HEK293T (cell line): ENCODE results near the gene LSM14B.

Source experiments
- CTCF ChIA-PET: fragments of 350-600 bp; formaldehyde crosslinking; extraction: SDS; loops from one replicate; lab custom pipeline; 2021; ENCODE audit warnings: antibody characterized with exemption, inconsistent platforms; lab: Yijun Ruan, JAX
- POLR2A ChIA-PET: fragments of 350-600 bp; formaldehyde crosslinking; extraction: SDS; loops from one replicate; lab custom pipeline; 2020; ENCODE audit warnings: antibody characterized with exemption, inconsistent platforms; lab: Yijun Ruan, JAX
- DNase-seq: peaks from one replicate; pipeline ENCODE4 v3.0.0; 2012; ENCODE audit warnings: mixed read lengths; ENCODE audit errors: extremely low spot score
- ARNT ChIP-seq: fragments of 450-650 bp; IDR thresholded peaks from 2 replicates; pipeline ENCODE4 v1.6.1; 2017; ENCODE audit warnings: mild to moderate bottlenecking
- BHLHE40 ChIP-seq: fragments of 450-650 bp; IDR thresholded peaks from 2 replicates; pipeline ENCODE4 v1.6.1; 2016; ENCODE audit warnings: mild to moderate bottlenecking, moderate library complexity, borderline replicate concordance
- CTBP1 ChIP-seq: fragments of 450-650 bp; IDR thresholded peaks from 2 replicates; pipeline ENCODE4 v1.6.1; 2016; ENCODE audit warnings: borderline replicate concordance
- ELF4 ChIP-seq: fragments of 450-650 bp; IDR thresholded peaks from 2 replicates; pipeline ENCODE4 v1.6.1; 2017; ENCODE audit warnings: antibody characterized with exemption
- FOXA1 ChIP-seq: fragments of 450-650 bp; IDR thresholded peaks from 2 replicates; pipeline ENCODE4 v1.6.1; 2016; ENCODE audit warnings: mild to moderate bottlenecking
- FOXK2 ChIP-seq: fragments of 450-650 bp; IDR thresholded peaks from 2 replicates; pipeline ENCODE4 v1.6.1; 2016; ENCODE audit warnings: mild to moderate bottlenecking
- FOXM1 ChIP-seq: fragments of 450-650 bp; IDR thresholded peaks from 2 replicates; pipeline ENCODE4 v1.6.1; 2017; ENCODE audit warnings: mild to moderate bottlenecking, borderline replicate concordance
- HDGF ChIP-seq: fragments of 450-650 bp; IDR thresholded peaks from 2 replicates; pipeline ENCODE4 v1.6.1; 2017; ENCODE audit warnings: antibody characterized with exemption, borderline replicate concordance
- L3MBTL2 ChIP-seq: fragments of 450-650 bp; conservative IDR thresholded peaks from 2 replicates; pipeline ENCODE4 v1.6.1; 2016; ENCODE audit warnings: mild to moderate bottlenecking
- LEF1 ChIP-seq: fragments of 450-650 bp; IDR thresholded peaks from 2 replicates; pipeline ENCODE4 v1.6.1; 2017; ENCODE audit warnings: mild to moderate bottlenecking, borderline replicate concordance
- NFRKB ChIP-seq: fragments of 450-650 bp; IDR thresholded peaks from 2 replicates; pipeline ENCODE4 v1.6.1; 2016; ENCODE audit warnings: mild to moderate bottlenecking, moderate library complexity
- SP1 ChIP-seq: fragments of 450-650 bp; IDR thresholded peaks from 2 replicates; pipeline ENCODE4 v1.6.1; 2017
- SUZ12 ChIP-seq: fragments of 450-650 bp; IDR thresholded peaks from 2 replicates; pipeline ENCODE4 v1.6.1; 2016; ENCODE audit warnings: mild to moderate bottlenecking
- TARDBP ChIP-seq: fragments of 450-650 bp; IDR thresholded peaks from 2 replicates; pipeline ENCODE4 v1.6.1; 2016
- ZNF384 ChIP-seq: fragments of 450-650 bp; IDR thresholded peaks from 2 replicates; pipeline ENCODE4 v1.6.1; 2016
- TF ChIP-seq, protein P1 (sequence below): fragments of 450-650 bp; IDR thresholded peaks from 2 replicates; pipeline ENCODE4 v1.6.1; 2016

The LSM14B gene

DNA sequence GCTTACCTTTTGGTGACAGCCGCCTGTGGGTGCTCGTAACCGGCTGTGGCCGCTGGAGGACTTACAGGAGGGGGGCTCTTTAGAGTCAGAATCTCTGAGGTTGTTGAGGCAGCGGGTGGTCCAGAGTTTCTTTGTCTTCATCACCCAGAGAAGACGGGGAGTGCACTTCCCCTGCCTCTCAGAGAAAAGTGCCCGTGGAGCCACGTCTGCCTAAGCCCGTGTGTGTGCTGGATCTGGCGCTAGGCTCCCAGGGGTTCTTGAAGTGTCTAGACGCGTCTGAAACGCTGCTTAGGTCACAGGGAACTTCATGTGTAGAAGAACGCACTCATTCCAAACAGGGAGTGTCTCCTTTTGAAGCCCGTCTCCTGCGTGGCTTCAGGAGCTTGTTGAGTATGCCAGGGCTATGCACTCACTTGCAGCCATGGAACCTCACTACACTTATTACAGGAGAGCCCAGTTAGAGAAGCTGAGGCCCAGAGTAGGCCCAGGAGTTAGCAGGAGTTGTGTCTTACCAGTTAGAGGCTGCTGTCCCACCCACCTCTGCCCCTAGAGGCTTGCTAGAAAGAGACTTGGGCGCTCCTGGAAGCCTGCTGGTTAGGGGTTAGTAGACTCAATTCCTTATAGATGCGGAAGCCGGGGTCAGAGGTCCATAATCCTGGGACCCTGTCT lies 1.3 kb downstream of the LSM14B start:
- DNase-seq, result no peak
- CTCF ChIA-PET, result no interaction called here
- POLR2A ChIA-PET, result interaction anchor here (1.7 kb wide), 1 partner anchor 12 kb away, joined by 3 read pairs; no protein-coding TSS in a partner anchor
- TF ChIP-seq, protein P1, sequence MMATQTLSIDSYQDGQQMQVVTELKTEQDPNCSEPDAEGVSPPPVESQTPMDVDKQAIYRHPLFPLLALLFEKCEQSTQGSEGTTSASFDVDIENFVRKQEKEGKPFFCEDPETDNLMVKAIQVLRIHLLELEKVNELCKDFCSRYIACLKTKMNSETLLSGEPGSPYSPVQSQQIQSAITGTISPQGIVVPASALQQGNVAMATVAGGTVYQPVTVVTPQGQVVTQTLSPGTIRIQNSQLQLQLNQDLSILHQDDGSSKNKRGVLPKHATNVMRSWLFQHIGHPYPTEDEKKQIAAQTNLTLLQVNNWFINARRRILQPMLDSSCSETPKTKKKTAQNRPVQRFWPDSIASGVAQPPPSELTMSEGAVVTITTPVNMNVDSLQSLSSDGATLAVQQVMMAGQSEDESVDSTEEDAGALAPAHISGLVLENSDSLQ, result no peak
- TF ChIP-seq FOXK2, result no peak
- TF ChIP-seq TARDBP, result no peak
- TF ChIP-seq NFRKB, result no peak
- no peak for TF ChIP-seq BHLHE40
- no peak for TF ChIP-seq ZNF384
- no peak for TF ChIP-seq HDGF
- no peak for TF ChIP-seq SUZ12
- TF ChIP-seq L3MBTL2, result no peak
- TF ChIP-seq FOXM1, result no peak
- TF ChIP-seq ARNT, result no peak
- TF ChIP-seq SP1, result no peak
- no peak for TF ChIP-seq FOXA1
- TF ChIP-seq LEF1, result no peak

DNA sequence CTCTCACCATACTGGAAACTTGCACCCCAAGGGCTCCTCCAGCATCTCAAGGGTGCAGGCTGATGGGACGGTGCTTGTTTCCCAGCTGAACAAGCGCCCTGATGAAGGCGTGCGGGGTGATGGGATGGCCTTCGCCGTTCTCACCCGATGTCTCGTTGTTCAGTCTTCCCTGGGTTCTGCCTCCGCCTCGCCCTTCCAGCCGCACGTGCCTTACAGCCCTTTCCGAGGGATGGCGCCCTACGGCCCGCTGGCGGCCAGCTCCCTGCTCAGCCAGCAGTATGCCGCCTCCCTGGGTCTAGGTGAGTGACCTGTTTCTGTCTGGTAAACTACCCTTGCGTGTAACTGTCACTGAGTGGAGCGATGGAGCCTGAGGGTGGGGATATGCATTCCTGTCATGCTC lies 3.9 kb downstream of the LSM14B start:
- POLR2A ChIA-PET, result interaction anchor here (1.9 kb wide), 1 partner anchor 10 kb away, joined by 9 read pairs; no protein-coding TSS in a partner anchor
- no peak for DNase-seq
- CTCF ChIA-PET, result interaction anchor here (1.2 to 1.3 kb wide), 2 partner anchors 8 to 10 kb away, joined by 3 to 4 read pairs; no protein-coding TSS in a partner anchor
- TF ChIP-seq SP1 (no peak), ZNF384 (no peak), FOXM1 (no peak), NFRKB (no peak), FOXA1 (no peak), HDGF (no peak), LEF1 (no peak), BHLHE40 (no peak), CTBP1 (no peak), SUZ12 (no peak)

DNA sequence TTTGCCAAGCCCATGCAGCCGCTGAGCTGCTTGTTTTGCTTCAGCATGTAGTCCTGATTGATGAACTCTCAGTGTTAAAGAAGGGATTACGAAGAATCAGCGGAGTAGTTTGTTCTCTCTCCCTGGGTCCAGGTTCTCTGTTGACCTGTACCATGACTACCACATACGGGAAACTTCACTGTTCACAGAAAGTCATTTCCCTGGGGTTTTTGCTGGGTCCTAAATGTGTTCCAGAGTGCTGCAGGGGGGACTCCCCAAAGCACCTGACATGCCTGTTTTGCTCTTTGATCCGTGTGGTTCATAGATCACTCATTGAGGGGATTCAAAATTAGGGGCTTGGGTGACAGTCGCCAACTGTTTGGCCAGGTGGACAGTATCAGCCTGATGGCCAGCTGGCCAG lies 5.5 kb downstream of the LSM14B start:
- ChIA-PET CTCF (no interaction called here), POLR2A (interaction anchor here (1.3 kb wide), 1 partner anchor 61 kb away, joined by 4 read pairs; no protein-coding TSS in a partner anchor)
- DNase-seq, result no peak
- TF ChIP-seq LEF1 (no peak), SP1 (no peak), TARDBP (no peak), FOXA1 (no peak), BHLHE40 (no peak)
- TF ChIP-seq, protein P1, result no peak

DNA sequence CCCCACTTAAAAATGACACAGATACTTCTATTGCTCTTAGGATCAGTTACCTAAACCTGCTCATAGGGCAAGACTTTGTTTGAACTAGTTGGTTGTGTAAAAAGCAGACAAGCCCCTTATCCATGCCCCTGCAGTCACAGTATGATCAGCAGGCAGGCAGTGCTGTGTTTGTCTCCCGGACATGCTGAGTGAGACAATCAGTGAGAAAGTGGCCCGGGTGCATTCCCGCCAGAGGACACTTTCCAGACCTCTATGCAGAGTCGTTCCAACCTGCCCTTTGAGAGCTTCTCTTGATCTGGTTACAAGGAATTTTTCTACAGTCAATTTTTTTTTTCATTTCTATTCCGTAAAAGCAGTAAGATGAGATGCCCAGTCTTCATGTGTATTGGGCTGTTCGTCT lies 6.2 kb downstream of the LSM14B start:
- DNase-seq, result no peak
- TF ChIP-seq FOXA1 (no peak), FOXM1 (no peak), LEF1 (no peak), SUZ12 (no peak), ZNF384 (no peak), BHLHE40 (no peak), HDGF (no peak), NFRKB (no peak), SP1 (no peak), FOXK2 (no peak), ARNT (no peak), L3MBTL2 (no peak), ELF4 (no peak), TARDBP (no peak), CTBP1 (no peak)
- TF ChIP-seq, protein P1, result no peak
- ChIA-PET CTCF (no interaction called here), POLR2A (no interaction called here)

DNA sequence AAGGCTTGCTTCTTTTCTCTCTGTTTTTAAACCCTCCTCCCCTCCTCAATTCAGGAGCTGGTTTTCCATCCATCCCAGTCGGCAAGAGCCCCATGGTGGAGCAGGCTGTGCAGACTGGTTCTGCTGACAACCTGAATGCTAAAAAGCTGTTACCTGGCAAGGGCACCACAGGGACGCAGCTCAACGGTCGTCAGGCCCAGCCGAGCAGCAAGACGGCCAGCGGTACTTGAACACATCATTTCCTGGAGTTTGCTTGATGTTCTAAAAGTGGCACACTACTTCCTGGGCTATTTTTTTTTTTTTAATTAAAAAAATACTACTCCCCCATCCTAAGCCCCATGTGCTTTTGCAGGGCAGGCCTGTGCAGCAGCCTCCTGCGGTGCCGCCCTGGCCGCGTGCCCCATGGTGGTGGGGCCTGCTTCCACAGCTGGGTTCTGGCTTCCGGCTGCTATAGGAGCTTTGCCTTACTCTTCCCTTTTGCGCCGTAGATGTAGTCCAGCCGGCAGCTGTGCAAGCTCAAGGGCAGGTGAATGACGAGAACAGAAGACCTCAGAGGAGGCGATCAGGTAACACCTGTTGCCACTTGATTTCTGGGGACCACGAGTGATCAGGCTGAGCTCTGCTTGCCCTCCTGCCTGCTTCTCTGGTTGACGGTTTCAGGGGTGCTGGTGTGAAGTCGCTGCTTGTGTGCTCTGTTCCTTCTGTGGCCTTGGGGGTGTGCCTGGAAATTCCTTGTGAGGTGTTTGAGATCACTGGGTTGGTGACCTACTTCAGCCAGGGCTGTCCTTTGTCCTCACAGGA lies 7.7 kb downstream of the LSM14B start:
- ChIA-PET POLR2A (interaction anchor here (1.3 to 1.5 kb wide), 2 partner anchors 64 to 119 kb away, joined by 3 to 4 read pairs; no protein-coding TSS in a partner anchor), CTCF (interaction anchor here (0.6 kb wide), 1 partner anchor 37 kb away, joined by 4 read pairs; no protein-coding TSS in a partner anchor)
- no peak for DNase-seq
- no peak for TF ChIP-seq NFRKB
- no peak for TF ChIP-seq BHLHE40
